ENCODE data around the gene LRRC36. TPM values are rescaled to one million over a fixed set of nuclear protein-coding genes. Genes with fewer than 3 reads are reported as not detected.

Gene LRRC36
- total RNA-seq, 1 donor from 2014 or later = 42.1 TPM

GRCh38 chr16:67404740-67405226, 78.2 kb downstream of the LRRC36 start:
- Histone ChIP-seq H3K4me1 (peaks cover 17% of the 10 kb centered on the region), H3K9me3 (no peaks in the 10 kb centered on the region), H3K27ac (peak overlapping the region; percentile 74), H3K27me3 (ENCODE audit: low read depth) (no peaks in the 10 kb centered on the region), H3K36me3 (no peaks in the 10 kb centered on the region), H3K4me3 (no peak overlapping the region)
- ATAC-seq = peak; percentile 93 to 94
- TF ChIP-seq CTCF (IDR thresholded peaks at IDR 0.05) = no peak
- peak; percentile 68 for DNase-seq
- intact Hi-C loops (cut with DNase I) = no loop called here

- ATAC-seq (no peak), DNase-seq (no peak)
- intact Hi-C loops (cut with DNase I) = no loop called here
- no peak overlapping the region for H3K4me3 ChIP-seq
- peaks cover 15% of the 10 kb centered on the region for H3K4me1 ChIP-seq
- no peak for TF ChIP-seq CTCF (IDR thresholded peaks at IDR 0.05)
- H3K9me3 ChIP-seq = no peaks in the 10 kb centered on the region
- H3K36me3 ChIP-seq = no peaks in the 10 kb centered on the region
- peak overlapping the region; percentile 74 for H3K27ac ChIP-seq
- no peaks in the 10 kb centered on the region for H3K27me3 ChIP-seq (ENCODE audit: low read depth)
Observed at GRCh38 chr16:67405336-67405735, 78.7 kb downstream of the LRRC36 start.

GRCh38 chr16:67406111-67406971, 79.7 kb downstream of the LRRC36 start:
- no peak for DNase-seq

GRCh38 chr16:67407176-67407787, 80.7 kb downstream of the LRRC36 start:
- no peak overlapping the region for H3K27ac ChIP-seq
- peaks cover 15% of the 10 kb centered on the region for H3K4me1 ChIP-seq
- DNase-seq (no peak), ATAC-seq (no peak)
- no peaks in the 10 kb centered on the region for H3K36me3 ChIP-seq
- no peak for TF ChIP-seq CTCF (IDR thresholded peaks at IDR 0.05)
- H3K4me3 ChIP-seq = no peak overlapping the region
- H3K27me3 ChIP-seq (ENCODE audit: low read depth) = no peaks in the 10 kb centered on the region
- no peaks in the 10 kb centered on the region for H3K9me3 ChIP-seq
- intact Hi-C loops (cut with DNase I) = no loop called here

More at GRCh38 chr16:67406111-67406971, 79.7 kb downstream of the LRRC36 start:
- H3K27me3 ChIP-seq (ENCODE audit: low read depth) = no peaks in the 10 kb centered on the region
- H3K4me3 ChIP-seq = no peak overlapping the region
- peak overlapping the region; percentile 74 for H3K27ac ChIP-seq
- H3K4me1 ChIP-seq = peaks cover 15% of the 10 kb centered on the region
- H3K9me3 ChIP-seq = no peaks in the 10 kb centered on the region
- no peaks in the 10 kb centered on the region for H3K36me3 ChIP-seq
- intact Hi-C loops (cut with DNase I) = no loop called here
- ATAC-seq = no peak
- no peak for TF ChIP-seq CTCF (IDR thresholded peaks at IDR 0.05)

- H3K36me3 ChIP-seq = no peaks in the 10 kb centered on the region
- H3K9me3 ChIP-seq = no peaks in the 10 kb centered on the region
- H3K27ac ChIP-seq = no peak overlapping the region
- peaks cover 15% of the 10 kb centered on the region for H3K4me1 ChIP-seq
- intact Hi-C loops (cut with DNase I) = no loop called here
- no peak for TF ChIP-seq CTCF (IDR thresholded peaks at IDR 0.05)
- H3K27me3 ChIP-seq (ENCODE audit: low read depth) = no peaks in the 10 kb centered on the region
- DNase-seq = no peak
- no peak overlapping the region for H3K4me3 ChIP-seq
- no peak for ATAC-seq
Observed at GRCh38 chr16:67407788-67408452, 81.3 kb downstream of the LRRC36 start.

Measured in lower lobe of right lung (tissue), 2 donors.